Endothelial cell of umbilical vein (primary cell): ENCODE results near the gene AMIGO1. TPM values are rescaled to one million over a fixed set of nuclear protein-coding genes. Genes with fewer than 3 reads are reported as not detected.

ENCODE experiments used
- BruUV-seq: library from RNA; stranded (reverse); fragments of 400-500 nt; replicated peaks from 2 replicates; lab custom pipeline; 2021; lab: Mats Ljungman, UMichigan
- CTCF ChIA-PET: fragments of 300-600, 350-600 bp; sonication (Branson Sonifier 250); formaldehyde crosslinking; loops from one replicate; lab custom pipeline; 2021; ENCODE audit warnings: antibody characterized with exemption, inconsistent platforms; lab: Charles Lee
- POLR2A ChIA-PET: fragments of 300-600, 350-600 bp; sonication (Branson Sonifier 250); formaldehyde crosslinking; loops from one replicate; lab custom pipeline; 2021; ENCODE audit warnings: antibody characterized with exemption, inconsistent platforms; lab: Charles Lee
- DNase-seq: peaks from one replicate; pipeline ENCODE4 v3.0.0-alpha.2; 2011; ENCODE audit warnings: low read depth, low spot score
- FAIRE-seq: peaks from 2 replicates; lab custom pipeline; 2011; peaks lifted over from hg19 to GRCh38; lab: Jason Lieb, UNC
- H2AFZ ChIP-seq: 2 replicates; pipeline ENCODE4 v1.6.0; 2012; ENCODE audit warnings: low read depth, low read length, control low read depth, inconsistent platforms
- H3K27ac ChIP-seq: 2 replicates; pipeline ENCODE4 v1.5.1; 2011; ENCODE audit warnings: low read depth, mild to moderate bottlenecking, control low read depth, low read length, moderate library complexity; ENCODE audit not compliant: insufficient read depth
- H3K27me3 ChIP-seq, 2 experiments: 2 replicates each; pipeline versions ENCODE4 v1.6.0 to v1.6.1; 2011; ENCODE audit warnings: low read length in 2 of 2, mixed read lengths in 1 of 2; ENCODE audit not compliant: control insufficient read depth in 2 of 2, insufficient read depth in 2 of 2
- H3K36me3 ChIP-seq, 2 experiments: 2 replicates in 1 of 2; 3 replicates in 1 of 2; pipeline ENCODE4 v1.5.1; 2011; ENCODE audit warnings: low read length in 2 of 2, mild to moderate bottlenecking in 1 of 2, moderate library complexity in 1 of 2; ENCODE audit not compliant: control insufficient read depth in 2 of 2, insufficient read depth in 2 of 2; ENCODE audit errors: extremely low read depth in 1 of 2
- H3K4me1 ChIP-seq: 3 replicates; pipeline ENCODE4 v1.5.1; 2011; ENCODE audit warnings: mild to moderate bottlenecking, low read length; ENCODE audit not compliant: control insufficient read depth, insufficient read depth; ENCODE audit errors: extremely low read depth
- H3K4me2 ChIP-seq: 2 replicates; pipeline ENCODE4 v1.6.1; 2011; ENCODE audit warnings: low read length, control low read depth, mixed read lengths; ENCODE audit not compliant: insufficient read depth
- H3K4me3 ChIP-seq, 3 experiments: fragments of 200-600 bp in 1 of 3; sonication (generic), shearing (Covaris generic) in 1 of 3; replicated peaks in 1 of 3; 2 replicates each; pipeline ENCODE4 v1.5.1; 2011 to 2016; ENCODE audit warnings: control low read depth in 3 of 3, low read length in 3 of 3, mild to moderate bottlenecking in 2 of 3, inconsistent platforms in 1 of 3, low read depth in 1 of 3, moderate library complexity in 1 of 3; ENCODE audit not compliant: insufficient read depth in 1 of 3
- H3K79me2 ChIP-seq: 2 replicates; pipeline ENCODE4 v1.6.0; 2012; ENCODE audit warnings: low read length, inconsistent platforms; ENCODE audit not compliant: control insufficient read depth, insufficient read depth
- H3K9ac ChIP-seq: replicated peaks from 2 replicates; pipeline ENCODE3; 2011; ENCODE audit warnings: low read length, control low read depth; ENCODE audit not compliant: insufficient read depth; ENCODE audit errors: extremely low read depth
- H3K9me1 ChIP-seq: replicated peaks from 3 replicates; pipeline ENCODE4 v1.6.0; 2011; ENCODE audit warnings: mild to moderate bottlenecking, low read length; ENCODE audit not compliant: control insufficient read depth, insufficient read depth; ENCODE audit errors: extremely low read depth
- H3K9me3 ChIP-seq: replicated peaks from 2 replicates; pipeline ENCODE4 v1.5.1; 2012; ENCODE audit warnings: low read length, inconsistent platforms; ENCODE audit not compliant: control insufficient read depth, insufficient read depth
- H4K20me1 ChIP-seq: replicated peaks from 2 replicates; pipeline ENCODE3; 2011; ENCODE audit warnings: mild to moderate bottlenecking, low read length; ENCODE audit not compliant: control insufficient read depth, insufficient read depth; ENCODE audit errors: extremely low read depth
- EZH2 ChIP-seq: IDR thresholded peaks from 2 replicates; pipeline ENCODE4 v1.6.1; 2012; ENCODE audit warnings: borderline replicate concordance, low read depth, mild to moderate bottlenecking, moderate library complexity, low read length, inconsistent platforms; ENCODE audit not compliant: severe bottlenecking
- FOS ChIP-seq: IDR thresholded peaks from 2 replicates; pipeline ENCODE4 v1.6.1; 2011; ENCODE audit warnings: mild to moderate bottlenecking, low read length, moderate library complexity, borderline replicate concordance; ENCODE audit not compliant: insufficient read depth
- GATA2 ChIP-seq: IDR thresholded peaks from 2 replicates; pipeline ENCODE4 v1.7.0; 2011; ENCODE audit warnings: low read depth, mild to moderate bottlenecking, moderate library complexity, mixed read lengths, low read length; ENCODE audit not compliant: insufficient read length, insufficient read depth
- JUN ChIP-seq: IDR thresholded peaks from 2 replicates; pipeline ENCODE4 v1.6.1; 2011; ENCODE audit warnings: borderline replicate concordance, low read depth; ENCODE audit not compliant: insufficient read length, insufficient read depth
- MYC ChIP-seq: IDR thresholded peaks from one replicate; pipeline ENCODE4 v1.6.1; 2011; ENCODE audit warnings: mild to moderate bottlenecking, low read depth, low read length
- POLR2A ChIP-seq: IDR thresholded peaks from 2 replicates; pipeline ENCODE4 v1.6.1; 2012; ENCODE audit warnings: low read depth, mild to moderate bottlenecking, control low read depth, low read length
- POLR2AphosphoS5 ChIP-seq: IDR thresholded peaks from 2 replicates; pipeline ENCODE4 v1.6.1; 2012; ENCODE audit warnings: low read depth, mild to moderate bottlenecking, control low read depth, low read length, moderate library complexity; ENCODE audit not compliant: insufficient read depth
- dilution Hi-C: fragments of 300-500 bp; cut with MboI; formaldehyde crosslinking; loops from one replicate; pipeline ENCODE4 v1.15.0; 2019; ENCODE audit warnings: low sequenced_read_pairs; ENCODE audit not compliant: extremely low pct_ligation_motif_present
- intact Hi-C: fragments of 100-400 bp; cut with micrococcal nuclease; formaldehyde crosslinking; loops from one replicate; pipeline ENCODE4 v1.10.0; 2022
- polyA plus RNA-seq, 4 experiments: library from polyadenylated mRNA; depleted of rRNA in 3 of 4; stranded (reverse) in 3 of 4; unstranded in 1 of 4; fragments of >200 nt; gene quantifications; 2 replicates each; pipeline versions ENCODE4 v1.2.1 to v1.2.3, GENCODE V29; 2011 to 2012; ENCODE audit warnings: missing spikeins in 1 of 4
- total RNA-seq: library from RNA; stranded (reverse); gene quantifications from 2 replicates; pipeline ENCODE4 v1.2.3, GENCODE V29; 2021
- TF ChIP-seq, protein P1 (sequence below), 2 donors: IDR thresholded peaks; 1 replicate in 1 of 2; 2 replicates in 1 of 2; pipeline ENCODE4 v1.5.1; 2011; ENCODE audit warnings: low read length in 2 of 2, mild to moderate bottlenecking in 2 of 2, moderate library complexity in 2 of 2, control low read depth in 1 of 2, inconsistent platforms in 1 of 2, low read depth in 1 of 2; ENCODE audit not compliant: insufficient read depth in 1 of 2; ENCODE audit errors: extremely low read depth in 1 of 2

AMIGO1 gene
- total and polyA plus RNA-seq, 2 donors (not counting 3 experiments of a cell fraction or from before 2014, with no cell fraction given), result 0.80 to 0.88 TPM

DNA sequence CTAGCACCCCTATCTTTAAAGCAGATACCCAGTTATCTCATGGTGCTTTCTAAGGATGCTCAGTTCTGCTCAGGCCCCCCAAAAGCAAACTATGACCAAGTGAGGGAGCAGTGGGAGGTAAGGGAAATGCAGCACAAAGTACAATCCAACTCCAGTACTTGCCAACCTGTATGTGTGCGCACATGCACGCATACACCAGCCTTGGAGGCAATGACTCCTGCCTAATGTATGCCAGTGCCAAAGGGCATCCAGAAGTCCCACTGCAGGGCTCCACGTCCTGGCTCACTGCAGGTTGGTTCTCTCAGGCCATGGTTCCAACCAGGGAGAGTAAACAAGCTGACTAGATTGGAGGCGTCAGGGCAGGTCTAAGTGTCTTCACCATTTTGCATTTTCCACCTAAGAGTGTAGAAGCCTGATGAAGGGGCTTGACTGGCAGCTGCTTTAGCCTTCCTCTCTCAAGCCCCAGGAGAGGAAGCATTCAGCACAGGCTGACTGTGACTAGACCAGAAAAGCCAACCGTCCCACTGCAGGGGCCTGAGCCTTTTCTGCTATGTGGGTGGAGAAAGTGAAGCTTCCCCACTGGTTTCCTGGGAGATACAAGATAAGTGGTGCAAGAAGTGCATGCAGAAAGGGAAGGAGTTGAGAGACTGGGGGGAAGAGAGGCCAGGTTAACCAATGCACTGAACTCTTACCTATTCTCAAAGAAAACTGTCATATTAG is 7.7 kb downstream of the AMIGO1 start:
- no peaks in the 10 kb centered on the region for H3K9me1 ChIP-seq
- H3K27me3 ChIP-seq, result peaks cover 0 to 2% of the 10 kb centered on the region in 2 experiments
- TF ChIP-seq POLR2AphosphoS5 (no peak), JUN (no peak), GATA2 (no peak), MYC (no peak), FOS (no peak)
- peaks cover 2% of the 10 kb centered on the region for H3K79me2 ChIP-seq
- H4K20me1 ChIP-seq, result no peaks in the 10 kb centered on the region
- no peak overlapping the region for H3K9ac ChIP-seq
- no peak overlapping the region for H3K4me2 ChIP-seq
- ChIA-PET POLR2A (no interaction called here), CTCF (interaction anchor here (1.0 to 23.0 kb wide), 4 partner anchors 9 to 29 kb away, joined by 3 to 955 read pairs (median 5); partner anchors contain the start of gene GPR61)
- intact Hi-C loops (no loop called here), dilution Hi-C loops (no loop called here)
- DNase-seq (no peak), FAIRE-seq (no peak)
- H3K9me3 ChIP-seq, result no peaks in the 10 kb centered on the region
- peaks cover 7% of the 10 kb centered on the region for H3K4me1 ChIP-seq
- H2AFZ ChIP-seq, result no peak overlapping the region
- H3K27ac ChIP-seq, result no peak overlapping the region
- H3K4me3 ChIP-seq, result no peak overlapping the region
- no TSS peak for BruUV-seq
- peaks cover 0 to 2% of the 10 kb centered on the region in 2 experiments for H3K36me3 ChIP-seq

DNA sequence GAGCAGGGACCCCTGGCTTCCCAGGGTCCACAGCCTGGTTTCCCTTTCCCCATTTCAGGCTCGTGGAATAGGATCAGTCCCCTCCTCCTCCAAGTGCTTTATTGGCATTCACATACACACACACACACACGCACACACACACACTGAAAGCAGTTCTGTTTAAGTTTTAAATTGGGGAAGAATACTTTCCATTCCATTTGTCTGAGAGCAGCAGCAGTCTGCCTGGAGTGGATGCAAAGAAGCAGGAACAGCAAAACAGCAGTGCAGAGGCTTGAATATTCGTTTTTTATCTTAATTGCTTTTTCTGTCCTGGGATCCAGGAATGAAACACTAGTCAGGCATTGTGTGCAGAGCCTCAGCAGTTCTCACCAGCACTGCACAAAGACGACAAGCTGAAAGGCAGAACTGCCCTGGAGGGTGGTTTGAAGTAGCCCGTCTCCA is 8.6 kb downstream of the AMIGO1 start:
- POLR2A ChIA-PET, result no interaction called here

More for the DNA sequence above, 8.6 kb downstream of the AMIGO1 start:
- Histone ChIP-seq H3K4me2 (no peak overlapping the region), H3K27me3 (no peaks in the 10 kb centered on the region), H4K20me1 (no peaks in the 10 kb centered on the region), H3K27ac (no peak overlapping the region), H3K4me1 (peaks cover 7% of the 10 kb centered on the region), H3K36me3 (peaks cover 2 to 4% of the 10 kb centered on the region in 2 experiments), H3K79me2 (peaks cover 2% of the 10 kb centered on the region), H2AFZ (no peak overlapping the region), H3K9me3 (no peaks in the 10 kb centered on the region), H3K9me1 (no peaks in the 10 kb centered on the region), H3K4me3 (no peak overlapping the region), H3K9ac (no peak overlapping the region)
- CTCF ChIA-PET, result interaction anchor here (1.0 to 23.0 kb wide), 6 partner anchors 8 to 30 kb away, joined by 3 to 955 read pairs (median 10); partner anchors contain the start of genes AMIGO1 and GPR61
- no peak for DNase-seq
- FAIRE-seq, result no peak
- TF ChIP-seq GATA2, result no peak
- TF ChIP-seq, protein P1, sequence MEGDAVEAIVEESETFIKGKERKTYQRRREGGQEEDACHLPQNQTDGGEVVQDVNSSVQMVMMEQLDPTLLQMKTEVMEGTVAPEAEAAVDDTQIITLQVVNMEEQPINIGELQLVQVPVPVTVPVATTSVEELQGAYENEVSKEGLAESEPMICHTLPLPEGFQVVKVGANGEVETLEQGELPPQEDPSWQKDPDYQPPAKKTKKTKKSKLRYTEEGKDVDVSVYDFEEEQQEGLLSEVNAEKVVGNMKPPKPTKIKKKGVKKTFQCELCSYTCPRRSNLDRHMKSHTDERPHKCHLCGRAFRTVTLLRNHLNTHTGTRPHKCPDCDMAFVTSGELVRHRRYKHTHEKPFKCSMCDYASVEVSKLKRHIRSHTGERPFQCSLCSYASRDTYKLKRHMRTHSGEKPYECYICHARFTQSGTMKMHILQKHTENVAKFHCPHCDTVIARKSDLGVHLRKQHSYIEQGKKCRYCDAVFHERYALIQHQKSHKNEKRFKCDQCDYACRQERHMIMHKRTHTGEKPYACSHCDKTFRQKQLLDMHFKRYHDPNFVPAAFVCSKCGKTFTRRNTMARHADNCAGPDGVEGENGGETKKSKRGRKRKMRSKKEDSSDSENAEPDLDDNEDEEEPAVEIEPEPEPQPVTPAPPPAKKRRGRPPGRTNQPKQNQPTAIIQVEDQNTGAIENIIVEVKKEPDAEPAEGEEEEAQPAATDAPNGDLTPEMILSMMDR (IDR thresholded peaks at IDR 0.05; ENCODE audit: extremely low read depth in 1 of 2, insufficient read depth in 1 of 2, low read depth in 1 of 2, low read length in 2 of 2), result no peak
- no peak for TF ChIP-seq POLR2A
- no peak for TF ChIP-seq EZH2
- TF ChIP-seq MYC, result no peak
- no peak for TF ChIP-seq POLR2AphosphoS5
- dilution Hi-C loops (no loop called here), intact Hi-C loops (no loop called here)
- no TSS peak for BruUV-seq
